Heart left ventricle (tissue), 13 donors: ENCODE data around the gene KRTDAP.

Source experiments
- CTCF ChIP-seq, 12 donors: fragments of 200-600 bp; sonication (generic) in 4 of 12; IDR thresholded peaks; one replicate each; pipeline versions ENCODE4 v1.5.0 to v1.8.0; 2018 to 2022; ENCODE audit warnings: antibody characterized with exemption in 12 of 12, mild to moderate bottlenecking in 5 of 12
- POLR2A ChIP-seq, 2 donors: fragments of 450-650 bp; IDR thresholded peaks; one replicate each; pipeline ENCODE4 v1.6.1; 2017; ENCODE audit warnings: antibody characterized with exemption in 2 of 2, mild to moderate bottlenecking in 2 of 2, moderate library complexity in 2 of 2
- donor health status: ischemic (EF 13 %, LVEDD 7.1; RV severe dilation, severe dysfunction).
- donor health status: DM: no; HTN: yes; CAD: no.
- donor health status: DM: no; HTN: no; CAD: no.
- donor health status: ischemic (EF 25% LVEDD 6.9; RV normal size, moderate dysfunction).
- donor health status: ischemic (EF 25% LVEDD 5.7; RV mildly dilated, moderate dysfunction).
- donor health status: ischemic (EF 35%, LVEDD 5.7; RV mildly dilated, moderate dysfunction).
- donor health status: nonischemic (EF 11% LVEDD 7.7; RV severe dilation, severe dysfunction).
- donor health status: DM: yes; HTN: yes; CAD: no.
- donor health status: PGD.
- donor health status: ischemic (EF 29% LVEDD 5.4; RV normal size, mild dysfunction).
- donor health status: nonischemic (EF 23%, LVEDD 6.1; RV moderate dilation, normal function).

GRCh38 chr19:35511337-35511736 is 21.1 kb upstream of the KRTDAP start:
- TF ChIP-seq CTCF (IDR thresholded peaks at IDR 0.05) (no peak), POLR2A (IDR thresholded peaks at IDR 0.05) (no peak)
